ENCODE results near the gene C6.
A peak's percentile ranks its signal among the peaks of the same experiment; 100 is the strongest.

Gene C6

GRCh38 chr5:41203033-41203432 lies 10.3 kb downstream of the C6 start:
- Histone ChIP-seq H3K27ac (ENCODE audit: low read depth, low read length) (no peak overlapping the region), H3K36me3 (ENCODE audit: control insufficient read depth in 5 of 5, insufficient read depth in 5 of 5, low read length in 5 of 5) (no peaks in the 10 kb centered on the region), H3K4me3 (ENCODE audit: low read depth in 1 of 5, low read length in 5 of 5) (no peak overlapping the region), H3K4me1 (ENCODE audit: control insufficient read depth in 5 of 5, insufficient read depth in 5 of 5, low read length in 5 of 5) (peaks cover 0 to 6% (median 0%) of the 10 kb centered on the region in 5 donors), H3K9me3 (ENCODE audit: control insufficient read depth in 5 of 5, low read length in 5 of 5) (no peaks in the 10 kb centered on the region), H3K27me3 (ENCODE audit: control insufficient read depth in 5 of 5, insufficient read depth in 4 of 5, low read length in 5 of 5) (no peaks in the 10 kb centered on the region), H3K9ac (ENCODE audit: low read length in 5 of 5) (no peak overlapping the region)

GRCh38 chr5:41201082-41201772 lies 12.1 kb downstream of the C6 start:
- no peak overlapping the region for H3K4me3 ChIP-seq (ENCODE audit: low read depth in 1 of 5, low read length in 5 of 5)
- H3K9ac ChIP-seq (ENCODE audit: low read length in 5 of 5), result no peak overlapping the region
- H3K9me3 ChIP-seq (ENCODE audit: control insufficient read depth in 5 of 5, low read length in 5 of 5), result no peaks in the 10 kb centered on the region
- no peak overlapping the region for H3K27ac ChIP-seq (ENCODE audit: low read depth, low read length)
- no peaks in the 10 kb centered on the region for H3K27me3 ChIP-seq (ENCODE audit: control insufficient read depth in 5 of 5, insufficient read depth in 4 of 5, low read length in 5 of 5)
- peaks cover 0 to 6% (median 0%) of the 10 kb centered on the region in 5 donors for H3K4me1 ChIP-seq (ENCODE audit: control insufficient read depth in 5 of 5, insufficient read depth in 5 of 5, low read length in 5 of 5)
- no peaks in the 10 kb centered on the region for H3K36me3 ChIP-seq (ENCODE audit: control insufficient read depth in 5 of 5, insufficient read depth in 5 of 5, low read length in 5 of 5)

GRCh38 chr5:41200506-41200905 lies 12.8 kb downstream of the C6 start:
- Histone ChIP-seq H3K4me3 (ENCODE audit: low read depth in 1 of 5, low read length in 5 of 5) (no peak overlapping the region), H3K27me3 (ENCODE audit: control insufficient read depth in 5 of 5, insufficient read depth in 4 of 5, low read length in 5 of 5) (no peaks in the 10 kb centered on the region), H3K9ac (ENCODE audit: low read length in 5 of 5) (no peak overlapping the region), H3K4me1 (ENCODE audit: control insufficient read depth in 5 of 5, insufficient read depth in 5 of 5, low read length in 5 of 5) (peaks cover 0 to 6% (median 0%) of the 10 kb centered on the region in 5 donors), H3K36me3 (ENCODE audit: control insufficient read depth in 5 of 5, insufficient read depth in 5 of 5, low read length in 5 of 5) (no peaks in the 10 kb centered on the region), H3K9me3 (ENCODE audit: control insufficient read depth in 5 of 5, low read length in 5 of 5) (no peaks in the 10 kb centered on the region), H3K27ac (ENCODE audit: low read depth, low read length) (no peak overlapping the region)

- no peaks in the 10 kb centered on the region for H3K27me3 ChIP-seq (ENCODE audit: control insufficient read depth in 5 of 5, insufficient read depth in 4 of 5, low read length in 5 of 5)
- no peak overlapping the region for H3K27ac ChIP-seq (ENCODE audit: low read depth, low read length)
- H3K9me3 ChIP-seq (ENCODE audit: control insufficient read depth in 5 of 5, low read length in 5 of 5), result no peaks in the 10 kb centered on the region
- no peak overlapping the region for H3K9ac ChIP-seq (ENCODE audit: low read length in 5 of 5)
- H3K36me3 ChIP-seq (ENCODE audit: control insufficient read depth in 5 of 5, insufficient read depth in 5 of 5, low read length in 5 of 5), result no peaks in the 10 kb centered on the region
- H3K4me1 ChIP-seq (ENCODE audit: control insufficient read depth in 5 of 5, insufficient read depth in 5 of 5, low read length in 5 of 5), result peaks cover 0 to 6% (median 0%) of the 10 kb centered on the region in 5 donors
- no peak overlapping the region for H3K4me3 ChIP-seq (ENCODE audit: low read depth in 1 of 5, low read length in 5 of 5)
These were observed 13.7 kb downstream of the C6 start for GRCh38 chr5:41199660-41200059.

GRCh38 chr5:41196197-41196596 lies 17.1 kb downstream of the C6 start:
- H3K27me3 ChIP-seq (ENCODE audit: control insufficient read depth in 5 of 5, insufficient read depth in 4 of 5, low read length in 5 of 5), result no peaks in the 10 kb centered on the region
- no peak overlapping the region for H3K4me3 ChIP-seq (ENCODE audit: low read depth in 1 of 5, low read length in 5 of 5)
- H3K4me1 ChIP-seq (ENCODE audit: control insufficient read depth in 5 of 5, insufficient read depth in 5 of 5, low read length in 5 of 5), result peaks cover 2 to 19% (median 10%) of the 10 kb centered on the region in 5 donors
- no peak overlapping the region for H3K27ac ChIP-seq (ENCODE audit: low read depth, low read length)
- H3K9ac ChIP-seq (ENCODE audit: low read length in 5 of 5), result no peak overlapping the region
- no peaks in the 10 kb centered on the region for H3K9me3 ChIP-seq (ENCODE audit: control insufficient read depth in 5 of 5, low read length in 5 of 5)
- H3K36me3 ChIP-seq (ENCODE audit: control insufficient read depth in 5 of 5, insufficient read depth in 5 of 5, low read length in 5 of 5), result no peaks in the 10 kb centered on the region

- H3K27me3 ChIP-seq (ENCODE audit: control insufficient read depth in 5 of 5, insufficient read depth in 4 of 5, low read length in 5 of 5), result no peaks in the 10 kb centered on the region
- H3K4me1 ChIP-seq (ENCODE audit: control insufficient read depth in 5 of 5, insufficient read depth in 5 of 5, low read length in 5 of 5), result peaks cover 2 to 17% (median 10%) of the 10 kb centered on the region in 5 donors
- peak overlapping the region; percentile 52 for H3K27ac ChIP-seq (ENCODE audit: low read depth, low read length)
- H3K4me3 ChIP-seq (ENCODE audit: low read depth in 1 of 5, low read length in 5 of 5), result no peak overlapping the region
- no peaks in the 10 kb centered on the region for H3K36me3 ChIP-seq (ENCODE audit: control insufficient read depth in 5 of 5, insufficient read depth in 5 of 5, low read length in 5 of 5)
- H3K9ac ChIP-seq (ENCODE audit: low read length in 5 of 5), result no peak overlapping the region
- H3K9me3 ChIP-seq (ENCODE audit: control insufficient read depth in 5 of 5, low read length in 5 of 5), result no peaks in the 10 kb centered on the region
These were observed 18.1 kb downstream of the C6 start for GRCh38 chr5:41195228-41195627.

- peaks cover 2 to 17% (median 10%) of the 10 kb centered on the region in 5 donors for H3K4me1 ChIP-seq (ENCODE audit: control insufficient read depth in 5 of 5, insufficient read depth in 5 of 5, low read length in 5 of 5)
- H3K27ac ChIP-seq (ENCODE audit: low read depth, low read length), result peak overlapping the region; percentile 52
- no peaks in the 10 kb centered on the region for H3K36me3 ChIP-seq (ENCODE audit: control insufficient read depth in 5 of 5, insufficient read depth in 5 of 5, low read length in 5 of 5)
- H3K9ac ChIP-seq (ENCODE audit: low read length in 5 of 5), result peak overlapping the region in 1 of 5 donors; percentile 17
- H3K27me3 ChIP-seq (ENCODE audit: control insufficient read depth in 5 of 5, insufficient read depth in 4 of 5, low read length in 5 of 5), result no peaks in the 10 kb centered on the region
- no peak overlapping the region for H3K4me3 ChIP-seq (ENCODE audit: low read depth in 1 of 5, low read length in 5 of 5)
- H3K9me3 ChIP-seq (ENCODE audit: control insufficient read depth in 5 of 5, low read length in 5 of 5), result peaks cover 0 to 2% (median 0%) of the 10 kb centered on the region in 5 donors
These were observed 19.0 kb downstream of the C6 start for GRCh38 chr5:41194339-41194738.

- H3K36me3 ChIP-seq (ENCODE audit: control insufficient read depth in 5 of 5, insufficient read depth in 5 of 5, low read length in 5 of 5), result no peaks in the 10 kb centered on the region
- no peaks in the 10 kb centered on the region for H3K27me3 ChIP-seq (ENCODE audit: control insufficient read depth in 5 of 5, insufficient read depth in 4 of 5, low read length in 5 of 5)
- H3K9me3 ChIP-seq (ENCODE audit: control insufficient read depth in 5 of 5, low read length in 5 of 5), result peaks cover 0 to 2% (median 0%) of the 10 kb centered on the region in 5 donors
- no peak overlapping the region for H3K4me3 ChIP-seq (ENCODE audit: low read depth in 1 of 5, low read length in 5 of 5)
- peak overlapping the region; percentile 52 for H3K27ac ChIP-seq (ENCODE audit: low read depth, low read length)
- H3K9ac ChIP-seq (ENCODE audit: low read length in 5 of 5), result no peak overlapping the region
- peaks cover 2 to 17% (median 10%) of the 10 kb centered on the region in 5 donors for H3K4me1 ChIP-seq (ENCODE audit: control insufficient read depth in 5 of 5, insufficient read depth in 5 of 5, low read length in 5 of 5)
These were observed 19.7 kb downstream of the C6 start for GRCh38 chr5:41193456-41194205.

GRCh38 chr5:41191249-41191648 lies 22.1 kb downstream of the C6 start:
- Histone ChIP-seq H3K4me1 (ENCODE audit: control insufficient read depth in 5 of 5, insufficient read depth in 5 of 5, low read length in 5 of 5) (peaks cover 2 to 17% (median 10%) of the 10 kb centered on the region in 5 donors), H3K27ac (ENCODE audit: low read depth, low read length) (no peak overlapping the region), H3K27me3 (ENCODE audit: control insufficient read depth in 5 of 5, insufficient read depth in 4 of 5, low read length in 5 of 5) (no peaks in the 10 kb centered on the region), H3K4me3 (ENCODE audit: low read depth in 1 of 5, low read length in 5 of 5) (no peak overlapping the region), H3K9ac (ENCODE audit: low read length in 5 of 5) (no peak overlapping the region), H3K36me3 (ENCODE audit: control insufficient read depth in 5 of 5, insufficient read depth in 5 of 5, low read length in 5 of 5) (no peaks in the 10 kb centered on the region), H3K9me3 (ENCODE audit: control insufficient read depth in 5 of 5, low read length in 5 of 5) (peaks cover 0 to 2% (median 0%) of the 10 kb centered on the region in 5 donors)

GRCh38 chr5:41186143-41186542 lies 27.2 kb downstream of the C6 start:
- H3K36me3 ChIP-seq (ENCODE audit: control insufficient read depth in 5 of 5, insufficient read depth in 5 of 5, low read length in 5 of 5), result no peaks in the 10 kb centered on the region
- no peaks in the 10 kb centered on the region for H3K27me3 ChIP-seq (ENCODE audit: control insufficient read depth in 5 of 5, insufficient read depth in 4 of 5, low read length in 5 of 5)
- peaks cover 0 to 2% (median 0%) of the 10 kb centered on the region in 5 donors for H3K9me3 ChIP-seq (ENCODE audit: control insufficient read depth in 5 of 5, low read length in 5 of 5)
- H3K9ac ChIP-seq (ENCODE audit: low read length in 5 of 5), result peak overlapping the region in 2 of 5 donors; percentile 49 to 60
- peaks cover 0 to 40% (median 14%) of the 10 kb centered on the region in 5 donors for H3K4me1 ChIP-seq (ENCODE audit: control insufficient read depth in 5 of 5, insufficient read depth in 5 of 5, low read length in 5 of 5)
- peak overlapping the region in 3 of 5 donors; percentile 12 to 60 (median 29) for H3K4me3 ChIP-seq (ENCODE audit: low read depth in 1 of 5, low read length in 5 of 5)
- peak overlapping the region; percentile 47 for H3K27ac ChIP-seq (ENCODE audit: low read depth, low read length)
